ENCODE data around the gene NPHP1. TPM values are rescaled to one million over a fixed set of nuclear protein-coding genes. Genes with fewer than 3 reads are reported as not detected.

Gene NPHP1
- total and polyA plus RNA-seq, 12 donors, result 2.4 to 14.2 (median 5.9) TPM

Small RNA genes within 50 kb of the gene (microRNA-seq; reads per million reads assigned to microRNA genes)
- gene MIR4436B1, result 0 reads per million in 3 donors

Small RNA genes within 50 kb of the gene (small RNA-seq; reads per million reads assigned to genes)
- 0 reads per million in 2 donors for gene MIR4436B1

Other genes starting within 250 kb of the NPHP1 start
- gene MALL, start 89.2 kb downstream of the NPHP1 start, total RNA-seq, result 10 to 100 TPM in 1 of 9 donors, 1 to 10 TPM in 7, under 1 TPM in 1; 0.94 to 10.1 (median 4.0) TPM
- 1 to 10 TPM; 1.4 to 6.6 (median 5.8) TPM for gene MALL, start 89.2 kb downstream of the NPHP1 start, polyA plus RNA-seq
- 100 to 1,000 TPM in 2 of 9 donors, 10 to 100 TPM in 7; 49.3 to 173 (median 91.9) TPM for gene MTLN, start 7.5 kb upstream of the NPHP1 start, total RNA-seq
- 100 to 1,000 TPM in 2 of 3 donors, 10 to 100 TPM in 1; 15.9 to 321 (median 218) TPM for gene MTLN, start 7.5 kb upstream of the NPHP1 start, polyA plus RNA-seq